ENCODE data around the gene GPR153.

The GPR153 gene

DNA sequence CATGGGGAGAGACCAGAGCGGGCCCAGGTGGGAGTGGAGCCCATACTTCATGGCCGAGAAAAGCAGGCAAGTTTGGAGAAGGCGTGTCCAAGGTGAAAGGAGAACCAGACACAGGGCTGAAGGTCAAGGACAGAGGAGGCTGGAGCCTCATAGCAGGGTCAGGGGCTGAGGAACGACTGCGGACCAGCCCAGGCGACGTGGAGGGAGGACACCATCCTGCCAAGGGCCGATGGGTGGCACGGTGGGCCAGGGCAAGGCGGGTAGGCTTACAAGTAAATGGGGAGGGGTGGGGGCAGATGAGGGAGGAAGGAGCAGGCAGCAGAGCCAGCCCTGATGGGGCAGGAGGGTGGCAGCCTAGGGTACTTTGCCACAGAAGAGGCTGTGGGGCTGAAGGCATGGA is 18.2 kb upstream of the GPR153 start:
- Histone ChIP-seq H3K27me3 (replicated peaks) (no peaks in the 10 kb centered on the region), H3K36me3 (replicated peaks) (no peaks in the 10 kb centered on the region), H3K4me3 (ENCODE audit: low read depth, low read length) (no peak overlapping the region), H3K27ac (no peak overlapping the region)
- DNase-seq, result no peak
- in situ Hi-C loops (cut with HindIII; ENCODE audit: low pct_ligation_motif_present, low sequenced_read_pairs), result no loop called here
- TF ChIP-seq, protein P1, sequence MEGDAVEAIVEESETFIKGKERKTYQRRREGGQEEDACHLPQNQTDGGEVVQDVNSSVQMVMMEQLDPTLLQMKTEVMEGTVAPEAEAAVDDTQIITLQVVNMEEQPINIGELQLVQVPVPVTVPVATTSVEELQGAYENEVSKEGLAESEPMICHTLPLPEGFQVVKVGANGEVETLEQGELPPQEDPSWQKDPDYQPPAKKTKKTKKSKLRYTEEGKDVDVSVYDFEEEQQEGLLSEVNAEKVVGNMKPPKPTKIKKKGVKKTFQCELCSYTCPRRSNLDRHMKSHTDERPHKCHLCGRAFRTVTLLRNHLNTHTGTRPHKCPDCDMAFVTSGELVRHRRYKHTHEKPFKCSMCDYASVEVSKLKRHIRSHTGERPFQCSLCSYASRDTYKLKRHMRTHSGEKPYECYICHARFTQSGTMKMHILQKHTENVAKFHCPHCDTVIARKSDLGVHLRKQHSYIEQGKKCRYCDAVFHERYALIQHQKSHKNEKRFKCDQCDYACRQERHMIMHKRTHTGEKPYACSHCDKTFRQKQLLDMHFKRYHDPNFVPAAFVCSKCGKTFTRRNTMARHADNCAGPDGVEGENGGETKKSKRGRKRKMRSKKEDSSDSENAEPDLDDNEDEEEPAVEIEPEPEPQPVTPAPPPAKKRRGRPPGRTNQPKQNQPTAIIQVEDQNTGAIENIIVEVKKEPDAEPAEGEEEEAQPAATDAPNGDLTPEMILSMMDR (IDR thresholded peaks at IDR 0.05; ENCODE audit: low read depth, low read length, missing control alignments), result no peak

DNA sequence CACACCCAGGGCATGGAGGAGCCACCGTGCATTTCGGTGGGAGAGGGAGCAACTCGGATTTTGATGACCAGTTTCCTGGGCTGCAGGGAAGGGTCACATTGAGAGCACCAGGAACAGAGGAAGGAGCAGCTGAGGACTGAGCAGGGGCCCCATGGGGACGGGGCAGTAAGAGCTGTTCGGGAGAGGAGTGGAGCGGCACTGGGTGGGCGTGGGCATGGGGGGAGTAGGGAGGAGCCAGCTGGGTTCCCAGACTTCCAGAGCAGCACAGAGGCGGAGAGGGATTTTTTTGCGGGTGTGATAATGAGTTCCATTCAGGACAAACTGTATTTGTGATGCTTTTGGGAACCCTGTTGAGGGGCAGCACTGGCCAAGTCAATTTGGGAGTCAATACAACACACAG is 17.4 kb upstream of the GPR153 start:
- in situ Hi-C loops (cut with HindIII; ENCODE audit: low pct_ligation_motif_present, low sequenced_read_pairs), result no loop called here
- Histone ChIP-seq H3K36me3 (replicated peaks) (no peaks in the 10 kb centered on the region), H3K27me3 (replicated peaks) (no peaks in the 10 kb centered on the region), H3K4me3 (ENCODE audit: low read depth, low read length) (no peak overlapping the region), H3K27ac (no peak overlapping the region)
- no peak for DNase-seq
- TF ChIP-seq, protein P1 (IDR thresholded peaks at IDR 0.05; ENCODE audit: low read depth, low read length, missing control alignments), result no peak

DNA sequence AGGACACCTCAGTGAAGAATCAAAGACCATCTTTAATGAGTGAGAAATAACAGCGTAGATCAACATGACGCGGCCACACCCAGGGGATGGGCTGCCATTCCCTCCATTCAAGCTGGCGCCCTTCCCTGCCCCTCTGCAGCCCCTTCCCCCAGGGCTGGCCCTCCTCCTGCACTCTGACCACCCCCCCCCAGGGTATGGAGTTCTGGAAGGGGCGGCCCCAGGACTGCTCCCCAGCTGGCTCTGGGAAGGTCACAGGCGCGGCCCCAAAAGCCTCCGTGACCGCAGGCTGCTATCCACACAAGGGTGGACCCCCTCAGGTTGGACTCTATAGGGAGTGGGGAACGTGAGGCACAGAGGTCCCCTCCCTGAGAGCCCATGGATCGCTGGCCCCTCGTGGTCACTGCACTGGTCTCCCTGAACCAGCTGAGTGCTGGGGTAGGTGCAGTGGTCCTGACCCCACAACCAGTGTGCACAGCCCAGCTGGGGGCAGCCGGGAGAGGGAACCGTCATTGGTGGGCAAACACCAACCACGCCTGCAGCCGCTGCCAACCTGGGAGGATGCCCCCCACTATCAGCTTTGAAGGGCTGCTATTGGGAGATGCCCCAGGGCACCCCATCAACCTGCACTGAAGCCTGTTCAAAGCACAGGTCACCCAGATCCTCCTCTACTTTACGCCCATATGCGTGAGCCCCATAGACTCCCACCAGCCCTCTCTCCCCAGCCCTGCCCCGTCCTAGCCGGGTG is 16.1 kb upstream of the GPR153 start:
- H3K36me3 ChIP-seq (replicated peaks), result no peaks in the 10 kb centered on the region
- H3K4me3 ChIP-seq (ENCODE audit: low read depth, low read length), result no peak overlapping the region
- DNase-seq, result no peak
- in situ Hi-C loops (cut with HindIII; ENCODE audit: low pct_ligation_motif_present, low sequenced_read_pairs), result no loop called here
- H3K27me3 ChIP-seq (replicated peaks), result no peaks in the 10 kb centered on the region
- H3K27ac ChIP-seq, result no peak overlapping the region
- TF ChIP-seq, protein P1 (IDR thresholded peaks at IDR 0.05; ENCODE audit: low read depth, low read length, missing control alignments), result no peak

- peak overlapping the region; percentile 5 for H3K4me3 ChIP-seq (ENCODE audit: low read depth, low read length)
- no peaks in the 10 kb centered on the region for H3K36me3 ChIP-seq (replicated peaks)
- DNase-seq, result peak; percentile 76
- in situ Hi-C loops (cut with HindIII; ENCODE audit: low pct_ligation_motif_present, low sequenced_read_pairs), result no loop called here
- H3K27me3 ChIP-seq (replicated peaks), result no peaks in the 10 kb centered on the region
- H3K27ac ChIP-seq, result peak overlapping the region; percentile 58
- TF ChIP-seq, protein P1 (IDR thresholded peaks at IDR 0.05; ENCODE audit: low read depth, low read length, missing control alignments), result no peak
These were observed 15.2 kb upstream of the GPR153 start for GRCh38 chr1:6275826-6276782.

DNA sequence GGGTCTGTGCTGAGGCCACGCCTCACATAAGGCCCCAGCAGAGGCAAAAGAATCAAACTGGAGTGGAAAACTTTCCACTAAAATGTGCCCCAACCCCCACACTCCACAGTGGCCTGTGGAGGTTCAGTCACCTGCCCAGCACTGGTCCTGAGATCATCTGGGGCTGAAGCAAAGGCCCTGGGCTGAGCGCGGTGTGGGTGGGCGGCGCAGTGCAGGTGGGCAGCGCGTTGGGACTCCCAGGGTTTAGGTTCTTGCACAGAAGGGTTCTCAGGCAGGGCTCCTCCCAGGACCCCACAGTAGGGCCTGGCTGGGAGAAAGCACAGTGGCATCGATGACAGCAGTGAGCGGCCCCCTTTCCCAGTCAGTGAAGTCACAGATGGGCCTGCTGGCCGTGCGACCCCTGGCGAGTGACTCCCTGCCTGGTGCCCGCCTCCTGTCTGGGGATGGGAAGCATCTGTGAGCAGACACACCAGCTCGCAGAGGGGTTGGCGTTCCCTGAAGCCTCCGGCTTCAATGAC is 13.8 kb upstream of the GPR153 start:
- no peak overlapping the region for H3K27ac ChIP-seq
- no peaks in the 10 kb centered on the region for H3K36me3 ChIP-seq (replicated peaks)
- no peak for DNase-seq
- in situ Hi-C loops (cut with HindIII; ENCODE audit: low pct_ligation_motif_present, low sequenced_read_pairs), result no loop called here
- TF ChIP-seq, protein P1 (IDR thresholded peaks at IDR 0.05; ENCODE audit: low read depth, low read length, missing control alignments), result no peak
- no peak overlapping the region for H3K4me3 ChIP-seq (ENCODE audit: low read depth, low read length)
- no peaks in the 10 kb centered on the region for H3K27me3 ChIP-seq (replicated peaks)

Data from brain microvascular endothelial cell (primary cell).